Neural cell (in vitro differentiated cells): Measurements from ENCODE around the gene GIMAP8.

Source experiments
- EZH2 ChIP-seq: fragments of 200-600, 300-800 bp; shearing (Covaris generic), sonication (generic); IDR thresholded peaks from 2 replicates; pipeline ENCODE4 v1.6.1; 2014; ENCODE audit warnings: antibody characterized with exemption, low read length, borderline replicate concordance, mild to moderate bottlenecking; ENCODE audit not compliant: insufficient read depth, poor library complexity, severe bottlenecking
- POLR2AphosphoS5 ChIP-seq: IDR thresholded peaks from 2 replicates; pipeline ENCODE4 v1.6.1; 2012
- RAD21 ChIP-seq: fragments of 450-650 bp; conservative IDR thresholded peaks from 2 replicates; pipeline ENCODE4 v1.6.1; 2014; ENCODE audit warnings: antibody characterized with exemption, mild to moderate bottlenecking, moderate library complexity
- SMC3 ChIP-seq: fragments of 450-650 bp; conservative IDR thresholded peaks from 2 replicates; pipeline ENCODE4 v1.6.1; 2014; ENCODE audit warnings: antibody characterized with exemption, mild to moderate bottlenecking, moderate library complexity; ENCODE audit not compliant: poor library complexity
- TF ChIP-seq, protein P1 (sequence below): fragments of 450-650 bp; IDR thresholded peaks from 2 replicates; pipeline ENCODE4 v1.5.1; 2014; ENCODE audit warnings: antibody characterized with exemption, mild to moderate bottlenecking, moderate library complexity; ENCODE audit not compliant: poor library complexity, severe bottlenecking
- TF ChIP-seq, protein P2 (sequence below): IDR thresholded peaks from 2 replicates; pipeline ENCODE4 v1.6.1; 2012; ENCODE audit warnings: borderline replicate concordance

DNA sequence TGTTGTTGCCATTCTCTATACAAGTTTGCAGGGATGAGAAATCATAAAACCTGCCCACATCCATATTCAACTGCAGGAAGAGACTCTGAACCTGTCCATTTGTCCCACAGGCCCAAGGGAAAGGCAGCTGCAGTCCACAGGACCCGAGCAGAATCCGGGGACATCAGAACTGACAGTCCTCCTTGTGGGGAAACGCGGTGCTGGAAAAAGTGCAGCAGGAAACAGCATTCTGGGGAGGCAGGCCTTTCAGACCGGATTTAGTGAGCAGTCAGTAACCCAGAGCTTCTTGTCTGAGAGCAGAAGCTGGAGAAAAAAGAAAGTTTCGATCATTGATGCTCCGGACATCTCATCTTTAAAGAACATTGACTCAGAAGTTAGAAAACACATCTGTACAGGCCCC is 23.5 kb downstream of the GIMAP8 start:
- TF ChIP-seq EZH2 (no peak), RAD21 (no peak), POLR2AphosphoS5 (no peak), SMC3 (no peak)
- TF ChIP-seq, protein P1, sequence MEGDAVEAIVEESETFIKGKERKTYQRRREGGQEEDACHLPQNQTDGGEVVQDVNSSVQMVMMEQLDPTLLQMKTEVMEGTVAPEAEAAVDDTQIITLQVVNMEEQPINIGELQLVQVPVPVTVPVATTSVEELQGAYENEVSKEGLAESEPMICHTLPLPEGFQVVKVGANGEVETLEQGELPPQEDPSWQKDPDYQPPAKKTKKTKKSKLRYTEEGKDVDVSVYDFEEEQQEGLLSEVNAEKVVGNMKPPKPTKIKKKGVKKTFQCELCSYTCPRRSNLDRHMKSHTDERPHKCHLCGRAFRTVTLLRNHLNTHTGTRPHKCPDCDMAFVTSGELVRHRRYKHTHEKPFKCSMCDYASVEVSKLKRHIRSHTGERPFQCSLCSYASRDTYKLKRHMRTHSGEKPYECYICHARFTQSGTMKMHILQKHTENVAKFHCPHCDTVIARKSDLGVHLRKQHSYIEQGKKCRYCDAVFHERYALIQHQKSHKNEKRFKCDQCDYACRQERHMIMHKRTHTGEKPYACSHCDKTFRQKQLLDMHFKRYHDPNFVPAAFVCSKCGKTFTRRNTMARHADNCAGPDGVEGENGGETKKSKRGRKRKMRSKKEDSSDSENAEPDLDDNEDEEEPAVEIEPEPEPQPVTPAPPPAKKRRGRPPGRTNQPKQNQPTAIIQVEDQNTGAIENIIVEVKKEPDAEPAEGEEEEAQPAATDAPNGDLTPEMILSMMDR: no peak
- TF ChIP-seq, protein P2, sequence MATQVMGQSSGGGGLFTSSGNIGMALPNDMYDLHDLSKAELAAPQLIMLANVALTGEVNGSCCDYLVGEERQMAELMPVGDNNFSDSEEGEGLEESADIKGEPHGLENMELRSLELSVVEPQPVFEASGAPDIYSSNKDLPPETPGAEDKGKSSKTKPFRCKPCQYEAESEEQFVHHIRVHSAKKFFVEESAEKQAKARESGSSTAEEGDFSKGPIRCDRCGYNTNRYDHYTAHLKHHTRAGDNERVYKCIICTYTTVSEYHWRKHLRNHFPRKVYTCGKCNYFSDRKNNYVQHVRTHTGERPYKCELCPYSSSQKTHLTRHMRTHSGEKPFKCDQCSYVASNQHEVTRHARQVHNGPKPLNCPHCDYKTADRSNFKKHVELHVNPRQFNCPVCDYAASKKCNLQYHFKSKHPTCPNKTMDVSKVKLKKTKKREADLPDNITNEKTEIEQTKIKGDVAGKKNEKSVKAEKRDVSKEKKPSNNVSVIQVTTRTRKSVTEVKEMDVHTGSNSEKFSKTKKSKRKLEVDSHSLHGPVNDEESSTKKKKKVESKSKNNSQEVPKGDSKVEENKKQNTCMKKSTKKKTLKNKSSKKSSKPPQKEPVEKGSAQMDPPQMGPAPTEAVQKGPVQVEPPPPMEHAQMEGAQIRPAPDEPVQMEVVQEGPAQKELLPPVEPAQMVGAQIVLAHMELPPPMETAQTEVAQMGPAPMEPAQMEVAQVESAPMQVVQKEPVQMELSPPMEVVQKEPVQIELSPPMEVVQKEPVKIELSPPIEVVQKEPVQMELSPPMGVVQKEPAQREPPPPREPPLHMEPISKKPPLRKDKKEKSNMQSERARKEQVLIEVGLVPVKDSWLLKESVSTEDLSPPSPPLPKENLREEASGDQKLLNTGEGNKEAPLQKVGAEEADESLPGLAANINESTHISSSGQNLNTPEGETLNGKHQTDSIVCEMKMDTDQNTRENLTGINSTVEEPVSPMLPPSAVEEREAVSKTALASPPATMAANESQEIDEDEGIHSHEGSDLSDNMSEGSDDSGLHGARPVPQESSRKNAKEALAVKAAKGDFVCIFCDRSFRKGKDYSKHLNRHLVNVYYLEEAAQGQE: no peak
